Retina (tissue), 1 donor: ENCODE measurements around the gene BCL2A1.
"Not testable (repeated sequence)": the region's sequence is repeated elsewhere in the genome, so short reads cannot be mapped to it uniquely, and the experiment has no call there.

Experiments used
- DNase-seq: peaks from one replicate; pipeline ENCODE4 v3.0.0-alpha.2; 2016

Gene BCL2A1

DNA sequence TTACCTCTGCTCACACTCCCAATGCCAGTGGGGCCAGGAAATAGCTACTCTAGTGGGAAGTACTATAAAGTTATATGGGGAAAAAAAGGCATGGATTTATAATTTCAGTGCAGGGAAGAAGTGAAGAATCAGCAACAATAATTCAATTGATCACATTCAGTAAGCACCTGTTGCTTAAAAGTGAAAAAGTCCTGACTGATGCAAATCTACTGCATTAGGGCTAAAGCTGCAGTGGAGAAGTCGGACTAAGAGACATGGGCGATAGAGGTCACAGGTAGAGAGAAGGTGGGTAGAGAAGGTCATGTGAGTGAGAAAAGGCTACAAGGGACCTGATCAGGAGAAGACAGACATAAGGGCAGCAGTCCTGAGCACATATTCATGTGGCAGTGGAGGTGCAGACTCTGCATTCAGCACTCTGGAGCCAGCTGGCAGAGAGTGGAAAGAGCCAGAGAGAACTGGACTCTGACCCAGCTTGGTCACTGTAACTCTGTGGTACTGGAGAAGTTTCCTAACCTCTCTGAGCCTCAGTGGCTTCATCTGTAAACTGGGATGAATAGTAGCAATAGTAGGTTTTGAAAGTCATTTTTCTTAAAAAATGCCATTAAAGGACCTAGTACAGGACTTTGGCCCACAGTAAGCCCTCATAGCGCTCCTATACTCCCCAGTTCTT, 17.6 kb upstream of the BCL2A1 start:
- DNase-seq = no peak

DNA sequence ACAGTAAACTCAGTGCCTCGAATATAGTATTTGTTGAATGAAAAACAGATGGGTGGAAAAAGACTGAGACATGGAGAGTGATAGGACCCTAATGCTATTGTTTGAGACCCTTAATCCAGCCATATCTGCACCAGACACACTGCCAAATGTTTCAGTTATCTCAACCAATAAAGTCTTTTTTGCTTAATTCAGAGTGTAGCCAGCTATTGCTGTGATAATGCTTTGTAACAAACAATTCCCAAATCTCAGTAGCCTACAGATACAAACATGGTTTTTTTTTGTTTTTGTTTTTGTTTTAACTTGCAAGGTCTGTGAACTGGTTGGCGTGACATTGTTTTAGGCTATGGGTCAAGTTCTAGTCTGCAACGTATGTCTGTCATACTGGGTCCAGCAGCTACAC, 17.0 kb upstream of the BCL2A1 start:
- DNase-seq = no peak

DNA sequence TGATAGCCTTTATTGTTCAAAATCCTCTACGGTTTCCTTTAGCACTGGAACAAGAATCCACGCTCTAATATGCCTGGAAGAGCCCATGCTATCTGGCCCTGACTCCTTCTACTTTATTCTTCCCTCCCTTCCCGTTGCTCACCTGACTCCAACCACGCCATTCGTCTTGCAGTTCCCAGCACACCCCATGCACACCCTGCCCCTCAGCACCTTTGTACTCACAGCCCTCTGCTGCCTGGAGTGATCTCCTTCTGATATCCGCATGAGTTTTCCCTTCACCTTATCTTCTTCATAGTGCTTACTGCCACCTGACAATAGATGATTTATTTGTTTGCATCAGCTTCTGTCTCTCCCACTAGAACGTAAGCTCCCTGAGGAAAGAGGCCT, 16.6 kb upstream of the BCL2A1 start:
- DNase-seq = no peak

DNA sequence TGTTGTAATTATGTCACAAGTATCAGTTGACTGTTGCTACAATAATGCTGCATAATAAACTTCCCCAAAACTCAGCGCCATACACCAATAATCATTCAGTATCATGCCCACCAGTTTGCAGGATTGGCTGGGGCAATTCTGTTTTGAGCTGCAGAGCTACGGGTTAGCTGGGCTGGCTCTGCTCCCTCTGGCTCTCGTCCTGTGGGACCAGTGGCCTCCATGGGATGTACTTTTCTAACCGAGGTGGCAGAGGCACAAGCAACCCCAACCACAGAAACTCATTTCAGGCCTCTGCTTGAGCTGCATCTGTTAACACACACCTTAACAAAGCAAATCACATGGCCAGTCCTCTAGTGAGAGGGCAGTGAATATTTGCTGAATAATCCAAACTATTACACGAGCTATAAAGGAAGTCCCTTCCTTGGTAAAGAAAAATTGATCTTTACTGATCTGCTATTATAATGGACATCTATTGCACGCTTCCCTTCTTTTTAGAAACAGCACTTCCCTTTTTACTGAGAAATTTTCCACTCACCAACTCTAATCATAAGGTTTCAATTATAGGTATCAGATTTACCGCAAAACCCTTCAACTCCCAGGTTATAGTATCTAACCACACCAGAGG, 10.9 kb upstream of the BCL2A1 start:
- no peak for DNase-seq

DNA sequence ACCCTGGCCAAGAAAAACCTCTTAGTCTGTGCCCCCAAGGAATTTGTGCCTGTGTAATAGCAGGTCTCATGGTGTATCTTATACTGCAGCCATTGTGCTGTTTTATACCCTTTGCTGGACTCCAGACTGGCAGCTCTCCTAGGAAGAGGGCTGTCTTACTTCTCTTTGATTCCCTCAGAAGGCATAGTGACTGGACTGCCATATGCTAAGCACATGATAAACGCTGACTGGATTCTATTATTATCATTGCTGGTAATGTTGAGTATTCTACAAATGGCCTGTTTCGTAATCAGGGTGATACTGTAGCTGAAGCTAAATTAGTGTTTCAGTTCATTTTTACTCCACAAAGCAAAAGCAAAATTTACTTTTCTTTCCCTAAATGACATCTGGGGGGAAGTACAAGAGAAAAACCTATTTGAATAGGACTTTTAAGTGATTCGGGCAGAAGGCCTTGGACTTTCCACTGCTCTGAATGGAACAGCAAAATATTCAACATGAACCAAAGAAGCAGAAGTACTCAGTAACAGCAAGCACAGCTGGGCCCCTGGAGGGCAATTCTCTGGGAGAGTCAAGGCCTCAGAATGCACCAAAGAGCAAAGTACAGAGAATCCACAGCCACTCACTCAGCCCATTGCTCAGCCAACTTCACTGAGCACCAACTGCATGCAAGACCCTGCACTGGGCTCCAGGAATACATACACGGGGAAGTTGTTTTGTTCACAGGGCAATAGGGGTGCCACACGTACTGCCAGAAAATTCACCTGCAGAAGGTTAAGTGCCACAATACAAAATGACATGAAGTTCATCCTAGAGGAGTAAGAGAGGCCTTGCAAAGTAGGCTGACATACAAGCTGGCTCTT, 7.9 kb upstream of the BCL2A1 start:
- no peak for DNase-seq

DNA sequence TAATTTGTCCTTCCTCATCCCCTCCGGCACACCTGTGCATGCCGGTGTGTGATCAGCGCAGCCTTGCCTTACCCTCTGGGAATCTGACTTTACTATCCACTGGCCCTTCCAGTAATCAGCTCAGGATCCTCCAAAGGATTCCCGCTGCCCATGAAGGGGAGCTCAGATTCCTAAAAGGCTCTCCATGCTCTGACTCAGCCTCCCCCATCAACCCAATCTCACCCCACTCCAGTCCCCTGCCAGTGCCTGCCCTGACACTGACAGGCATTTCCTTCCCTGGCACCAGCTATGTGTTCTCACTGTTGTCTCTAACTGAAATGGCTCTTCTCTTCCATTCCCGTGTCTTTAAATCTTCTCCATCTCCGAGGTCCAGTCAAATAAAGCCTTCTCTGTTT, 7.3 kb upstream of the BCL2A1 start:
- peak; percentile 9 for DNase-seq

DNA sequence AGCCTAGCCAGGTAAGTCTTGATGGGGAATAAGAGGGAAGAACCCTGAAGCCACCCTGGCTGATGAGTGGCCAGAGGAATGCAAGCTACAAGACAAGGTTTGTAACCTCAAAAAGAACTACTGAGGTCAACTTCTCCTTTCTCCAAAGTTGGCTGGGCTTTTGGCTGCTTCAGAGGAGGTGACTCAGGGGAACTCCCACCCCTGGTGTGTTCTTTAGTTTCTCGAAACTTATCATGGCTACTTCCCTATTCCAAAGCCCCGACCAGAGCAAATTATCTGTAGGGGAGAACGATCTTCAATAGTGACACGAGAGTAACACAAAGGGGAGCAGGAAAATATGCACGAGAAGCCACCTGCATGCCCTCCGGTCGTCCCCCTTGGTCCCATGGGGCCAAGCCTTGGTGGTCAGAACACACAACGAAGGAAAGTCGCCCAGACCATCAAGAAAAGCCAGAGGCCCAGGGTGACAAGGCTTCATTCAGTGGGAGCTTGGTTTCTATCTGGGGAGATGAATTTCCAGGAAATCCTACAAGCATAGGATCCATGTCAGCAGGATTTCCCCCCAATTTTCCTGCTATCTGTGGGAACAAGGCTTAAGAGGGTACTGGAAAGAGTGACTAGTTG, 6.5 kb upstream of the BCL2A1 start:
- DNase-seq = no peak

DNA sequence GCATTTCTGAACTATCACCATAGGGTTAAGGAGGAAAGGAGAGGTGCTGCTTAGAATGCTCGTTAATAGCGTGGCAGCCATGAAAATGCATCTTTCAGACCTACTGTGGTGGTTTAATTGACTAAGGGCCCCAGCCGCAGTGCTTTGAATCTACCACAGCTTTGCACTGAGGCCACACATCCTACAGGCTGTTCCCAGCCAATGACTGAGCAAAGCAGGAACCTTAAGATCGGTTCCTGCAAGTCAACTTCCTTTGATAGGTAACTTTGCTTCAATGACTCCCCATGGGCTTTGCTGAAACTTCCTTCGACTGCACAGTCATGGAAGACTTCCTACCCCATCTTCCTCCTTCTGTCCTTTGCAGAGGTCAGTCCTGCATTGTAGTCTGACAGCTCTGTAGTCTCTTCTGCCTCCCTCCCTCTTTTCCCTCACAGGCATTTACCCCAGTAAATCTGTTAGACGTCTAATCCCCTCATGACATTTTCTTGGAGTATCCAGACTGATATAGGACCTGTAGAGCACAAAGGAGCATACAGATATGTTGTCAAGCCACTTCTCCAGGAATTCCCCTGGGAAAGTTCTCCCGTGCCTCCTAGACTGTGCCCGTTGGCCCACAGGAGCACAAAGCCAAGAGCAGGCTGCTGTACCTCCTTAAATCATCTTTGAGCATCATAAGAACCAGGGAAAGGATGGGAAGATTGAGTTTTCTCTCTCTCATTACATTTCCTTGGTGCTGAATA, 2.6 kb upstream of the BCL2A1 start:
- DNase-seq = no peak

DNA sequence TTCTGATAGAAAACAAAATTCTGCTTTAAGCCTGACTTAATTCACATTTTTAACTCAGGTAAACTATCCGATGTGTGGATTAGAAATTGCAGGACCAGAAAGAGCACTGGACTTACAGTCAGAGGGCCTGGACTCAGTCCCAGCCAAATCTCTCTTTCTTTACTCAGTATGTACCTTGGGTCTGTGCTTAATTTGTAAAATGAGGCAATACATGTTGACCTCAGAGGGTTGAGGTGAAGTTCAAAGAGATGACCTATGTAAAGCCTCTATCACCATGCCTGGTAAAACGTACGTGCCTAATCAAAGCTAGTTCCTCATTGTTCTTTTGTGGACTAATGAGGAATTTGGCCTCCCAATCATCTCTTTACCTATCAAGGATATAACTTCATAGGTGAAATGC, 1.9 kb upstream of the BCL2A1 start:
- DNase-seq = no peak

DNA sequence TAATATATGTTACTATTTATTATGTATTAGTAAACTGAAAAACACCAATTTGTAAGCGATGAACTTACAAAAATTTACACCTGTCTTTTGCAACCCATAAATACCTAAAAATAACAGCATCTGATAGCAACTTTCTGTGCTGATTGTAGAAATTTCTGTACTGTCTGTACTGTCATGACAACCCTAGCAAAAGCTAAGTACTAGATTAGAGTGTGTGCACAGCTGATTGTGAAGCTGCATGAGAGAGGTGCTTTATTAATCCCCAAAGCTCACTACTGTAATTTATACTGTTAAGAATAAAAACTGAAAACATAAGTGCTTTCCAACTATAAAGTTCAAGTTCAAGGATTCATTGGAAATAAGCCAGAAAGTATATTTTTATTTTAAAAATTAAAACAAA, 815 bp downstream of the BCL2A1 start:
- DNase-seq = no peak

DNA sequence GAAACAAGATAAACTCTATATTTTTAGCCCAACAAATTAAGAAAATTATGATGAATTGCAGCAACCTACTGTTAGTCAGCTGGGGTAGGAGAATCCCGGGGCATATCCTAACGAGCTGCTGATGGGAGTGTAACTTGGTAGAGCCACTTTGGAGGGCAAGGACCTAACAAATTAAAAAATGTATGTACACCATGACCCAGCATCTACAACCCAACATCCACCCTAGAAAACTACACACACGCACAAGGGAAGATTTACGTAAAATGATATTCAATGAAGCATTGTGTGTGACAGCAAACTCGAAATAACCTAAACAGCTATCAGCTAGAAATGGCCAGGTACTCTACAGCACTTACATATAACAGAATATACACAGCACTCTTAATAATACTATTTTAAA, 1.9 kb downstream of the BCL2A1 start:
- no peak for DNase-seq

DNA sequence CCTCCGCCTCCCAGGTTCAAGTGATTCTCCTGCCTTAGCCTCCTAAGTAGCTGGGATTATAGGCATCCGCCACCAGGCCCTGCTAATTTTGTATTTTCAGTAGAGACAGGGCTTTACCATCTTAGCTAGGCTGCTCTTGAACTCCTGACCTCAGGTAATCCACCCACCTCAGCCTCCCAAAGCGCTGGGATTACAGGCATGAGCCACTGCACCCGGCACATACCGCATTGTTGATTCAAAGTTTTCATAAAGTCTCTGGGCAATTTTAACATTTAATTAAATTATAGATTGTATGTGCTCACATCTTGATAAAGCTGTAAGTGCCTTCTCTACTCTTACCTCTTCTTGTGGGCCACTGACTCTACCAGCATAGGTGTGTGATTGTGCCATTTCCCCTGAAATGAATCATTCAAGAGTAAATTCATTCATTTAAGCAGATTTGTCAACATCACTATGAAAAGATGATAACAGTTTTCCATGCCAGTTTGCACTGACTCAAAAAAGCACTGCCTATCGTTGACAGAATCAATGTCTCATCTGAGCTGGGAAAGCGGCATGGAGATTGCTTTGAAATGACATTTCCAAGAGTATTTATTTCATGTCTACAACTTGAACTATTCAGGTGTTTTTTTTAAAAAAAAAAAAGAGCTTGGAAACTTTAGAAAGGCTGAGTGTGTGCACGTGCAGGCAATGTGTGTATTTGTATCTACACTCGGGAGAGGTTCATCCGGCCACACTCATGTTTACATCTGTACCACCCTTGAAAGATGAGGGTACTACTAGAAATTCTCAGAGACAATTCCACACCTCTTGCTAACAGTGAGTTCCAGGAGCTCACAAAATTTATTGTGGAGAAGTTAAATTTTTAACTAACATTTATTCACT, 3.5 kb downstream of the BCL2A1 start:
- no peak for DNase-seq

DNA sequence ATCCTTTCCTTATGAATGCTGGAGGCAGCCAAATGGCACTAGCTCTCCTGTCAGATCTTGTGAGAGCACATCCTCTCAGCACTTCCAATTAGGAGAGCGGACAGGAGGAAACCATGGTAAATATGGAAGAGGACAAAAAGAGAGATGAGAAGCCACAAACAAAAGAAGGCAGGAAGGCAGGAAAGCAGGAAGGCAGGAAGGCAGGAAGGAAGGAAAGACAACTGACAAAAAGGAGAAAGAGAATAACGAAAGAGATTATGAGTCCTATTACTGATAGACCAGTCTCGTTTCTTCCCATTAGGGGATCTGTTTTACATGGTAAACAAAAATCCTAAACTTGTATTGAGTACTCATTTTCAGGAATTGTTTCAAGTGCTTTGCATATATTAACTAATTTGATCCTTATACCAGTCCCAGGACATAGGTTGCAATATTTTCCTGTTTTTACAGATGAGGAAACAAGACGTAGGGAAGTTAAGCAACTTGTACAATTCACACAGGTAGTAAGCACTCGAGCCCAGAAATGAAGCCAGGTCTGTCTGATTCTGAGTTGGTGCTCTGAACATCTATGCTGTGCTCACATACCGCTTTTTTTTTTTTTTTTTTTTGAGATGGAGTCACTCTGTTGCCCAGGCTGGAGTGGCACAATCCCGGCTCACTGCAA, 4.2 kb downstream of the BCL2A1 start:
- peak; percentile 3 for DNase-seq

DNA sequence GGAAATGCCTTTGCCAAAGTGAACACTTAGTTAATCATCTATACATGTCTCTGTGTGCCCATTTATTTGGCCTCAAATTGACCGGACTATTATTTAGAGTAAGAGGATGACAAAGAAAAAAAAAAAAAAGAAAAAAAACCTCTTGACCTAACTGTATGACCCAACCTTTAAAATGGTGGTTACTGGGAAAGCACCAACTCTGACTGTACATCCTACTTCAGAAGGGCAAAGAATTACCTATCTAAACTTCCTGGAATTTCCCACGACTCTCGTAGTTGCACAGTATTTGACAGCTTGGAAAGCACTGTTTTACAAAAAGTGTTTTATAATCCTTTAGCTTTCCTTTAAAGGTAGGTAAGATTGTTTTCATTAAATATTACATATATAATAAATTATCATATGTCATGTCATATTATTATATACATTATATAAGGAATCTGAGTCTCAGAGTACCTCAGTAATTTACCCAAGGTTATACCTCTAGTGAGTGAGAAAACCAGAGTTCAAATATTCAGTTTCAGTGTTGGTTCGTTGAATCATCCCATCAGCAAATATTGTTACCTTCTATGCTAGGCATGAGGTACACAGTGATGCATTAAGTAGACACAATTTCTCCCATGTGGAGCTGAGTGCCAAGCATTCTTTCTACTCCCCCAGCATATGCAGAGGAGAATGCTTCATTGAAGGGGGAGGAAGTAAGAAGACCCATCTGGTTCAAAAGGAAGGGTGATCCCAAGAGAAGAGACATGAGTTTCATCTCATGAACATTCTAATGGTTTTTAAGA, 5.0 kb downstream of the BCL2A1 start:
- DNase-seq = no peak

DNA sequence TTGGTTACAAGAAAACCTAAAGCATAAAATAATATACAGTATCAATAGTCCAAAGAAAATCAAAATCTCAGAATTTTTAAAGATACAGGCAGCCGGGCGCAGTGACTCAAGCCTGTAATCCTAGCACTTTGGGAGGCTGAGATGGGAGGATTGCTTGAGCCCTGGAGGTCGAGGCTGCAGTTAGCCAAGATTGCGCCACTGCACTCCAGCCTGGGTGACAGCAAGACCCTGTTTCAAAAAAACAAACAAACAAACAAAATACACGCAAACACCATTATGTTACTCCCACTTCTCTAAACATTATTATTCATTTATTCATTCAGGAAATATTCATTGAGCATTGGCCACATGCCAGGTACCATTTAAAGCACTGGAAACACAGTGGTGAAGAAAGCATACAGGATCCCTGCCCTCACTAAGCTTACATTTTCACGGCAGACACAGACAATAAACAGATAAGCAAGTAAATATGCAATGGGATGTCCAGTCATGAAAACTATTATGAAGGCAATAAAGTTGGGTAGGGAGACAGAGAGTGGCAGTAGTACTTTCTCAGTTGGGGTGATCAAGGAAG, 6.7 kb downstream of the BCL2A1 start:
- DNase-seq = no peak

DNA sequence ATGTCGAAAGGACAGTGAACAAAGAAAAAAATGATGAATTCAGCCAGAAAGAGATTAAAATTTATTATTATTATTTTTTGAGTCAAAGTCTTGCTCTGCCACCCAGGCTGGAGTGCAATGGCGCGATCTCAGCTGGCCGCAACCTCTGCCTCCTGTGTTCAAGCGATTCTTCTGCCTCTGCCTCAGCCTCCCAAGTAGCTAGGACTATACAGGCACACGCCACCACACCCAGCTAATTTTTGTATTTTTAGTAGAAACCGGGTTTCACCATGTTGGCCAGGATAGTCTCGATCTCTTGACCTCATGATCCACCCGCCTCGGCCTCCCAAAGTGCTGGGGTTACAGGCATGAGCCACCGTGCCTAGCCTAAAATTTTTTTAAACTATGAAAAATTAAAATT, 8.1 kb downstream of the BCL2A1 start:
- DNase-seq = not testable (repeated sequence)

DNA sequence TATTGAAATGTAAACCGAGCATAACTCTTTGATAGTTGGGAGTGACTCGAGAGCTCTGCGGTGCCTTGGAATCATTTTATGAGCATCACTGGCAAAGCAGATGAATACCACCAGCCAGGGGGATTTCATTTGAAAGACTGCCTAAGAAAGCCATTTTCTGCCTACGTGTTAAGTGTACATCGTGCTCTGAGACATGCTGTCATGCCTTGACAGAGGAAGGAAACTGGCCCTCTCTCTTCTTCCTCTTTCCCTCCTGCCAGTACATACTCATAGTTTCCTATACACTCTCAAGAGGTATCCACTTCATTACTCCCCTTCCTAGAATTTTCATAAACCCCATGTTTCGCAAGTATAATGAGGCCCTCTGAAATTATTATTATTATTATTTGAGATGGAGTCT, 8.8 kb downstream of the BCL2A1 start:
- no peak for DNase-seq

DNA sequence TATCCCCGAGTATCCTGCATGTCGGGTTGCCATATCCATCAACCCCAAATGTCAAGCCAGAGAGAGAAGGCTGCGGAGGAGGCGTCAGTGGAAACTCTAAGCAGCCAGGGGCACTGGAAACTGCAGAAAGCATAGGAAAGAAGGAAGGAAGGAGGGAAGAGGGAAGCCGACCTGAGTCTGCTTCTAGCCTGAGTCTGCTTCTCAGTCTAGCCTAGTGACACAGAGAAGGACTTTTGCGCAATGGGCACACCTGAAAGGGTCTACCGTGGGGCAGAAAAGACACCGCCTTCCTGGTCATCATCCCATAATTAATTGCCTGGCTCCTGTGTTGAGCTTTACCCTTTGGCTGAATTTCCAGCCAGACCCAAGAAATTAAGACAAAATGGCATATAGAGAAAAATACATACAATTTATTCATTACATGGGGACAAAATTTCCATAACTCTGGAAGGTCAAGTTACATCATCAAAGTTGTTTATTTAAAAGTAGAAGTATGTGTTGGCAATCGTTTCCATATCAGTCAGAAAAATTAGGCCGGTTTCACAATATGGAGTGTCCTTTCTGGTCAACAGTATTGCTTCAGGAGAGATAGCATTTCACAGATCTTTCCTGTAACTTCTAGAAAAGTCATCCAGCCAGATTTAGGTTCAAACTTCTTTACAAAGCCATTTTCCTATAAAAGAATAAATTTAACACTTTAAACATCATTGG, 10.3 kb downstream of the BCL2A1 start:
- no peak for DNase-seq

DNA sequence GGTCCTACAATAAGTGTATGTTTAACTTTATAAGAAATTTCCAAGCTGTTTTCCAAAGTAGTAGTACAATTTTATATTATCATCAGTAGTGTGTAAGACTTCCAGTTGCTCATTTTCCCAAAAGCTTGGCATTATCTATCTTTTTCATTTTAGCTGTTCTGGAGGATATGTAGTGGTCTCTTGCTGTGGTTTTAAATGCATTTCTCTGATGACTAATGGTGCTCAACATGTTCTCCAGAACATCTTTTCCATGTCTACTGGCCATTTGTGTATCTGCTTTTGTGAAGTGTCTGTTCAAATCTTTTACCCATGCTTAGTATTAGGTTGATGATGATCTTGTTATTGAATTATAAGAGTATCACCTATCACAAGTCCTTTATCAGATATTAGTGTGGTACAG, 13.3 kb downstream of the BCL2A1 start:
- no peak for DNase-seq
